GM06990 (cell line): ENCODE results near the gene CHST12.
A peak's percentile ranks its signal among the peaks of the same experiment; 100 is the strongest.

Experiments used
- DNase-seq: peaks from one replicate; pipeline ENCODE4 v3.0.0-alpha.2; 2011; ENCODE audit not compliant: insufficient read length; ENCODE audit errors: extremely low read depth
- H3K27me3 ChIP-seq: replicated peaks from 2 replicates; pipeline ENCODE4 v1.6.0; 2011; ENCODE audit warnings: low read length; ENCODE audit not compliant: control insufficient read depth, insufficient read depth
- H3K36me3 ChIP-seq: 2 replicates; pipeline ENCODE4 v1.5.1; 2011; ENCODE audit warnings: low read length; ENCODE audit not compliant: control insufficient read depth, insufficient read depth
- H3K4me3 ChIP-seq: replicated peaks from 2 replicates; pipeline ENCODE4 v1.5.1; 2011; ENCODE audit warnings: low read depth, mild to moderate bottlenecking, control low read depth, low read length
- CTCF ChIP-seq: IDR thresholded peaks from 2 replicates; pipeline ENCODE4 v1.5.1; 2011; ENCODE audit warnings: low read length, control low read depth, mild to moderate bottlenecking, inconsistent platforms; ENCODE audit not compliant: insufficient read depth, poor library complexity, severe bottlenecking

CHST12 gene

GRCh38 chr7:2403014-2403717 lies at the start of gene CHST12:
CHST12 (plus strand) TSS chr7:2403611; CDS start chr7:2432640, 29,029 bp downstream.
- Histone ChIP-seq H3K4me3 (peak within 1 kb of the TSS; percentile 82), H3K36me3 (no peaks in the 10 kb centered on the region), H3K27me3 (no peaks in the 10 kb centered on the region)
- peak; percentile 93 for DNase-seq
- no peak for TF ChIP-seq CTCF

GRCh38 chr7:2353936-2354185 lies 49.5 kb upstream of the CHST12 start:
- H3K36me3 ChIP-seq = peaks cover 3% of the 10 kb centered on the region
- peak overlapping the region; percentile 87 for H3K4me3 ChIP-seq
- peak; percentile 95 for DNase-seq
- no peak for TF ChIP-seq CTCF
- no peaks in the 10 kb centered on the region for H3K27me3 ChIP-seq

DNA sequence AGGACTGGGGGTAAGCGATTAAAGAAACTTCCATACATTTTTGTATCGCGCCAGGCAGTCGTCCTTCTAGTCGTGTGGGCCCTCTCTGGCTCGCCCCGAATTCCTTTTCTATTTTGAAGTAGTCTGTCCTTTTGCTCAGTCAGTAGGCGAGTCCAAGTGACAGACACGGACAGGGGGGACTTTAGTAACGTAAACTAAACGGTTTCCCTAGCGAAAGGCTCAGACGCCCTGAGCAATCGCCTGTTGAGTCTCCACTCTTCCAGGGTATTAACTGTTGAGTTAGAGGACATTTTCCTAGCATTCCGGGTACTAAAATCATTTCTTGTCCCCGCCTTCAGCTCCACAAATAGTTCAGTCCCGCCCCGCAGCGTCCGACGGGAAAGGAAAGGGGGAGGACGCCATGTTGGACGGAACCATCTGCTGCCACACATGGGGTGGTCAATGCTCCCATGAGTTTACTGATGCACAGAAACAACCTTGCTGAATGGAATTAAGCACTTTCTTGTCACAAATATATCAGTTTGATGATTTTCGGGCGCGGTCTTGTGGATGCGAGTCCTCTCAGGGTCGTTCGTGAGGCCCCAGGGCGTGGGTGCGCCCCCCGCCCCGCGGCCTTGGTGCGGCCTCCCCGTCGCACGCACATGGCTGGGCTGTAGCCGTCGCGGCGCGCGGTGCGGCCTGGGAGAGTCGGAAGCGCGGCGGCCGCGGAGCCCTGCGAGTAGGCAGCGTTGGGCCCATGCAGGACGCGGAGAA lies 49.0 kb upstream of the CHST12 start, which contains the start of gene EIF3B:
Gene EIF3B (plus strand): TSS at position 642 of the 753 bp plus-strand sequence. CDS start 95 bp downstream, at position 737.
- peaks cover 5% of the 10 kb centered on the region for H3K36me3 ChIP-seq
- no peaks in the 10 kb centered on the region for H3K27me3 ChIP-seq
- DNase-seq = peak; percentile 94
- TF ChIP-seq CTCF = no peak
- H3K4me3 ChIP-seq = peak within 1 kb of the TSS; percentile 87

- peak; percentile 41 for DNase-seq
- peaks cover 10% of the 10 kb centered on the region for H3K36me3 ChIP-seq
- H3K27me3 ChIP-seq = no peaks in the 10 kb centered on the region
- peak overlapping the region; percentile 87 for H3K4me3 ChIP-seq
- no peak for TF ChIP-seq CTCF
Measured at GRCh38 chr7:2354939-2355704, 48.3 kb upstream of the CHST12 start.

GRCh38 chr7:2355705-2356008 lies 47.8 kb upstream of the CHST12 start:
- Histone ChIP-seq H3K36me3 (peaks cover 10% of the 10 kb centered on the region), H3K27me3 (no peaks in the 10 kb centered on the region), H3K4me3 (peak overlapping the region; percentile 87)
- no peak for DNase-seq
- TF ChIP-seq CTCF = no peak
